ENCODE results near the gene MYO9A.

The MYO9A gene, protein sequence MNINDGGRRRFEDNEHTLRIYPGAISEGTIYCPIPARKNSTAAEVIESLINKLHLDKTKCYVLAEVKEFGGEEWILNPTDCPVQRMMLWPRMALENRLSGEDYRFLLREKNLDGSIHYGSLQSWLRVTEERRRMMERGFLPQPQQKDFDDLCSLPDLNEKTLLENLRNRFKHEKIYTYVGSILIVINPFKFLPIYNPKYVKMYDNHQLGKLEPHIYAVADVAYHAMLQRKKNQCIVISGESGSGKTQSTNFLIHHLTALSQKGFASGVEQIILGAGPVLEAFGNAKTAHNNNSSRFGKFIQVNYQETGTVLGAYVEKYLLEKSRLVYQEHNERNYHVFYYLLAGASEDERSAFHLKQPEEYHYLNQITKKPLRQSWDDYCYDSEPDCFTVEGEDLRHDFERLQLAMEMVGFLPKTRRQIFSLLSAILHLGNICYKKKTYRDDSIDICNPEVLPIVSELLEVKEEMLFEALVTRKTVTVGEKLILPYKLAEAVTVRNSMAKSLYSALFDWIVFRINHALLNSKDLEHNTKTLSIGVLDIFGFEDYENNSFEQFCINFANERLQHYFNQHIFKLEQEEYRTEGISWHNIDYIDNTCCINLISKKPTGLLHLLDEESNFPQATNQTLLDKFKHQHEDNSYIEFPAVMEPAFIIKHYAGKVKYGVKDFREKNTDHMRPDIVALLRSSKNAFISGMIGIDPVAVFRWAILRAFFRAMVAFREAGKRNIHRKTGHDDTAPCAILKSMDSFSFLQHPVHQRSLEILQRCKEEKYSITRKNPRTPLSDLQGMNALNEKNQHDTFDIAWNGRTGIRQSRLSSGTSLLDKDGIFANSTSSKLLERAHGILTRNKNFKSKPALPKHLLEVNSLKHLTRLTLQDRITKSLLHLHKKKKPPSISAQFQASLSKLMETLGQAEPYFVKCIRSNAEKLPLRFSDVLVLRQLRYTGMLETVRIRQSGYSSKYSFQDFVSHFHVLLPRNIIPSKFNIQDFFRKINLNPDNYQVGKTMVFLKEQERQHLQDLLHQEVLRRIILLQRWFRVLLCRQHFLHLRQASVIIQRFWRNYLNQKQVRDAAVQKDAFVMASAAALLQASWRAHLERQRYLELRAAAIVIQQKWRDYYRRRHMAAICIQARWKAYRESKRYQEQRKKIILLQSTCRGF (N-terminal part only)

DNA sequence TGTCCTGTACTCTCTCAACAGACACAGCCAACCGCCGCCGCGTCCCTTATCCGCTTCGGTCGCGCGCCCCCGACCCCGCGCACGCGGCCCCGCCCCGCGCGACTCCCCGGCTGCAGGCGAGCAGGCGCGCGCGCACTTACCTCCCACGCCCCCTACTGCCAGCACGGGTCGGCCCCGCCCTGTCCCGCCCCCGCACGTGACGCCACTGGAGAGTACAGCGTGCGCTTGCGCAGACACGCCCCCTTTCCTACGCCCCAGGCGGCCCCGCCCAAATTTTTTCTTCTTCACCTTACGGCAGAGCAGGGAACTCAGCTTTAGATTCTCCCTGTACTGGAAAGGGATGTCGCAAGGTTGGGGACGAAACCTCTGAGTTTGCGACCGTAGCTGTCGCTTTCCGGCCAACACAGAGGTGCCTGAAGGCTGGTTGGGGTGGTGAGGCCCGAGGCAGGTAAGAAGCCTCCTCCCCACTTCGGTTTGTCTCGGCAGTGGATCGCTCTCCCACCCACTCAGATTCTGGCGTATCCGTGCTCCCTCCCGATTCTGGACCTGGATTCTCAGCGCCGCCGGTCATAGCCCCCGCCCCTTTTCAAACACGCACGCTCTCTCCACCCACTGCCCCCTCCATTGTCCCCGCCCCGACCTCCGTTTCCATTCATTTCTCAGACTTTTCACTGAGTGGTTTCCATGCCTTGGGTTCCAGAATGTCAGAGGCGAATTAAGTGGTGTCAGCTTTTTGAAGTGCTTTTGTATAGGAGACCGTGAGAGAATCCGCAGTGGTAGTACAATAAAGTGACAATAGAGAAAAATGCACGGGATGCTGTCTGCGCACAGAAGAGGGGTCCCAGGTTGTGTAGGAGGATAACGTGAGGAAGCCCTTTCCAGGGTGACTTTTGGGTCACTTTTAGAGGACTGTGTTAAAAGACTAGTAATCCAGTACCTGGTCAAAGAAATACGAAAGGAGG is at the start of gene MYO9A, which contains the start of gene SENP8:
Gene MYO9A (minus strand): TSS at position 134 of the 962 bp plus-strand sequence. CDS start 71,587 bp downstream, outside the sequence.
Gene SENP8 (plus strand): TSS at position 387 of the 962 bp plus-strand sequence. CDS start 21,221 bp downstream, outside the sequence.
- DNase-seq, result peak; percentile 98 to 99

- no peak for DNase-seq
These were observed 49.5 kb upstream of the MYO9A start for GRCh38 chr15:72167445-72167844.

DNA sequence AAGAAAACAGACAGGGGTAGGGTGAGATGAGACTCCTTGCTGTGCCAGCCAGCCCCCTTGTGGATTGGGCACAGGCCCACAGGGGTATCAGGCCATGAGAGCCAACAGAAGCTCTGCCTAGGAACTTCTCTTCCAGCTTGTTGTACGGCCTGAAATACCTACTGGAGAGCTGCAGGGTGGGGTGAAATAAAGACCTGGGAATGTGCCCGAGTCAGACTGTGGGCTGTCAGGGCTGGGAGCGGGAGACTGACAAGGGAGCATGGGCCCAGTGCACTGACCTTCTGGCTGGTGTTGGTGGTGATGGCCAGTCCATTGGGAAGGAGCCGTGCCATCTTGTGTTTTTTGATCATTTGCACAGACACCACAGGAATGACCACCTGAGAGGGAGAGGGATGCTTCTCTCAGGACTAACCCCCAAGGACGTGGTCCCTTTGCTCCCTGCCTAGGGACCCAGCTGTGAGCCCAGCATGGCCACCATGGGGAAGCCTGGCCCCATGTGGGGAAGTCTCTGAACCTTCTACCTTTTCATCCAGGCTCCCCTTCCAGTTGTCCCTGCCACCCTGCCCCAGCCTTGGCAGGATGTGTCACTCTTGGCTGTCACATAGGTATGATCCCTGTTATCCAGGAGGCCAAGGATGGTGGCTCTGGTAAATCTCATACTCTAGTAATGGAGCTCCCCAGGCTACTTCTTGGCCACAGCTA is 48.9 kb upstream of the MYO9A start:
- DNase-seq, result no peak

DNA sequence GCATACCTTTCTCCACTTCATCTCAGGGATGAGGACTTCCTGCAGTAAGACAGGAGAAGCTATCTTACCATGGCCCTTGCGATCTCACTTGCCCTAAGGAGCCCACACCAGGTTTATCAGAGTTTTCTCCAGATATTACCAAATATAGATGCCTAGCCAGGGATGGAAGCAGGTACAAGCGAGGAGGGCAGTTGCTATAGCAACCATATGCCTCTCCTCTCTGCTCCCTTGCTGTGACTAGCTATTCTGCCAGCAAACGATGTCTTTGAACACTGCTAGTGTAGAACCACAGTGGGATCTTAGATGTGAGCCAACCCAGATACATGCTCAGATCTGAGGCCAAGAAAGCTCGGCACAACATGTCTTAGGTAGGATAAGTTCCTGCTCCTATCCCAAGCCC is 45.8 kb upstream of the MYO9A start:
- no peak for DNase-seq

- no peak for DNase-seq
These were observed 44.6 kb upstream of the MYO9A start for GRCh38 chr15:72162569-72162968.

DNA sequence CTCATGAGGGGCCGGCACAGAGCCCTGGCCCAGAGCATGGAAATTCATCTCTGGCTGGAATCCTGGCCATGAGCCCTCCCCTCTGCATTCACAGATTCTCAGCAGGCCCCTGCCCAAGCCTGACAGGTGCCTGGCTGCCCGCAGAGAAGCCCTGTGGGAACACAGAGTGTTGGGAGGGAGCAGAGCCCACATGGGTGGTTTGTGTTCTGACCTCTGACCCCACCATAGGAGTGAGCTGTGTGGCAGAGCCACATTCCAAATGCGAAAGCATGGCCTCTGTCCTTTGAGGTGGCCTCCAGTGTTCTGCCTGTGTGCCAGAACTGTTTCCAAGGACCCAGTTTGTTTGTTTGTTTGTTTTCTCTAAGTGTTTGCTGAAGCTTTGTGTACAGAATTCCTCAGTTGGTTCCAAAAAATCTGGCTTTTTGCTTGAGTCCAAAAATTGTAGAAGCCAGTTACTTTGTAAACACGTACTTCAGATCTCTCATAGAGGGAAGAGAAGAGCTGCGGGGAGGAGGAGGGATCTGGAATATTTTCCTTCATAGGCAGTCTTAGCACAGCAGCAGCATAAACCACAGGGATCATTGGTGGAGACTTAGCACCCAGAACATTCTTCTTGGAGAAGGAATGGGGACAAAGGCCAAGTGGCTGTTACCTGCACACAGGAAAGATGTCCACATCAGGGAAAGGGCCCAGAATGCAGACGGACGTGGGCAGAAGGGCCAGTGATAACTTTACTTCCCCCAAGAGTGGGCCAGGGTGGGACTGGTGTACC is 43.6 kb upstream of the MYO9A start:
- DNase-seq, result no peak

DNA sequence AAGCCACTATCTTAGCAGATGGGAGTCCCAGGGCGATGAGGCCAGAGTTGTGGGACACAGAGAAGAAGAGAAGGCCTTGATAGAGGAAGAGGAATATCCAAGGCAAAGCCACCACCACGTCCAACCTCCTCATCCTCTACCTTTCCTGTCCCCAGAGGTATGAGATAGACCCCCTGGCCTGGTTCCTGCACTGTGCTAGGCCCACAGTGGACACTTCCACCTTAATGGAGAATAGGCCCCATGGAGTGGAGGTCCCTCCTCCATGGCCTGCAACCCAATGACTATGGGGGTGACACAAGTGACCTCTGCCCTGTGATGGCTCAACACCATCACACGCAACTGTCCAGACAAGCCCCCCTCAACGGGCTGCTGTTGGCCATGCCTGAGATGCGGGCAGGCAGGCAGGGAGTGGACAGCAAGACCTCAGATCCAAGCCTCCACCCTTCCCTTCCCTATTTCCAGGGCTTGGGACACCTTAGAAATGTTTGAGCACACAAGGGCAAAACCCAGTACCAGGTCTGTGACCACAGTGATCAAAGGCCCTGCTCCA is 42.8 kb upstream of the MYO9A start:
- no peak for DNase-seq

GRCh38 chr15:72156928-72157327 is 39.0 kb upstream of the MYO9A start:
- DNase-seq, result no peak

DNA sequence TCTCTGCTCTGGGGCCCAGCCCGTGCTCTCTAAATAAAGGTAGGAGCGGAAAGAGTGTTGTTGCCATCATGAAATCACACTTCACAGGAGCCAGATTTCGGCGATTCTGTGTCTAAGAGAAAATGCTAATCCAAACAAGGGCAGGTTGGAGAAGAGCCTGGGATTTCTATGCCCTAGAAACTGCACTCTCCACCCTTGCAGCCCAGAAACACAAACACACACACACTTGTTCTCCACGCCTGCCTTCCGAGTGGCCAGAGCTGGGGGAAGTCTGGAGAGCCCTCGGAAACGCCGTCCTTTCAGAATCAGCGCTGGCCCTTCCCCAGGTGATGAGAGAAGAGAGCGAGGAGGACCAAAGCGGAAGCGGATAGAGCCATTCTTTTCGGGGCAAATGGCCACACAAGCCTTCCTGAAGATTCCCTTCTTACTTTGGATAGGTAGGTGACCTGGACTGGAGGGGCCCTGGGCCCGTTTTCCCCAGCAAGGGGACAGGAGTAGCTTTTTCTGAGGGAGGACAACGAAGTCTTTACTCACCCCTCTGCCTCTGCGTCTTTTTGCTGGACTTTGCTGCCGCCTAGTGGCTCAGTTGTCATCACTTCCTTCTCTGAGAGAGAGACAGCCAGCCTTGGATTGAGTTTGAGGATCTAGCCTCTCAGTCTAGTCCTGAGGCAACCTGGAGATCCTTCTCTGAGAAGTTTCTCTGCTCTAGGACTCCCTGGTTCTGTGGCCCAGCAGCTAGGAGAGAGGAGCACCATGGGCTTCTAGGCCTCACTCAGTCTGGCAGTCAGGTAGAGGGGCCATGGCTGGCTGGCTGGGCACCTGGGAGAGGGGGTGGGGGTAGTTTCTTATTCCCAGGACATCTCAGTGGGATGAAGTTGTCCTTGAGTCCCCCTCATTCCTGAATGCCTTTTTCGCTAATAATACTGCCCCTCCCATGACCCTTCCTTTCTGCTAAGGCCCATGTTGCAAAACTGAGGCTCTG is 38.0 kb upstream of the MYO9A start:
- DNase-seq, result peak; percentile 87 to 90

DNA sequence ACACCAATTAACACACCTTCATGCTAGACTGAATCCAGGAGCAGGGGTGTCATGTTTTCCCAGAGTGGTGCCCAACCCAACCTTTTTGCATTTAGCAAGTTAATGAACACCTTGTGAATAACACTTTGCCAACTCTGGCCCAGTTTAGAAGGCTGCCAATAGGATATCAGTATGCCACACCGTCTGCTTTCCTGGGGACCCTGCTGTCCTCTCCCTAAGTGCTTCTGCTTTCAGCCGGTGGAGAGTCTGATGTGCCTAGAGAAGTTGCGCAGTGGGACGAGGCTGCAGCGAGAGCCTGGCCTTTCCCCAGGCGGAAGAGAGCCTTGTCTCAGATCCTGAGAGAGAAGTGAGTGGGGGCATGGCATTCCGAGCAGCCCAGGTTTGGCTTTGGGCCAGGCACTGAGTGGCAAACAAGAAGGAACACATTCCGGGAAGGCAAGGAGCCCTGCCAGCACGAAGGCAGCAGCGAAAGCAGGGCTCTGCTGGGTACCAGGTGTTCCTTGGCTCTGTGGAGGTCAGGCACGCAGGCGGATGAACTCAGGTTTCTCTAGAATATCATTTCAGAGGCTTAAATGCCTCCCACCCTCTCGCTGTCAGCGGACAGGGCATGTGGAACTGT is 37.2 kb upstream of the MYO9A start:
- DNase-seq, result no peak

DNA sequence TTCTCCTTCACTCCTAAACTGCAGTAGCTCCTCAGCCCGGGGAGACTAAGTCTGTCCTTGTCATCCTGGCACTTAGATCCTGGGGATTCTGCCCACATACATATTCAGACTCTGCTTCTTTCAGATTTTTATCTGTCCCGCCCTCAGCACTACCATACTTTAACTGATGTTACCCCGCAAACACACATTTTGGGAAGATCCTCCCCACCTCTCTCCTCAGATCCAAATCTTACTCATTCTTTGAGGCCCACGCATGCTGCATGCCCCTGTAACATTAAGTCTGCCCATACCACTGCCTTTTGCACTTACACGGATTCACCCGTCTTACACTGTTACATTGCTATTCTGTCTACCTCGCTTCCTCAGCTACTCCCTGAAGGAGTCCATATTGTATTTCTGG is 36.4 kb upstream of the MYO9A start:
- DNase-seq, result no peak

DNA sequence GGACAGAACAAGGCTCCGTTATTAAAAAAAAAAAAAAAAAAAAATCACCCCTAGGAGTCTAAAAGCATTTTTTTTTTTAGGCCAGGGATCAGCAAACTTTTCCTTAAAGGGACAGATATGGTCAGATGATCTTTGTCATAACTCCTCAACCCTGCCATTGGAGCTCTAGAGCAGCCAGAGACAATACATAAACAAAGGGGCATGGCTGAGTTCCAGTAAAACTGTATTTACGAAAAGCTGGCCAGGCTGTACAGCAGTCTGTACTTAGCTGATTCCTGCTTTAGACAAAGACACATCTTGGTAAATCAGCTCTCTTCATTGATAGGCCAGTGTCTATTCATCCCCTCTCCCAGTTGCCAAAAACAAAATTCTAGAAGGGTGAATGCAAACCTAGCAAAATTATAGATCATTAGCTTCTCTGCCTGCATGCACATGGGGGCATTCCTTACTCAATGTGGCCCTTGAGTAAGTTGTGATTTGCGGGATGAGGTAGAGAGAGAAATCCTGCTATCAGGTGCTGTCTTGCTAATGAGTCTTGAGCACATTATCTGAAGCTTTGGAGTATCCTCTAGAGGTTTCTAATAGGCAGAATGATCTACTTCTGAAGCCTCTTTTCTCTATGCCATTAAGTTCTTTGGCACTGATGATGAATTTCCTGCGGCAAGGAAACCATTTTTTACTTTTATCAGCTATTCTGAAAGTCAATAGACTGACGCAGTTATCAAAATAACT is 35.5 kb upstream of the MYO9A start:
- DNase-seq, result no peak

- DNase-seq, result no peak
These were observed 29.5 kb upstream of the MYO9A start for GRCh38 chr15:72147418-72147817.

GRCh38 chr15:72146934-72147333 is 29.0 kb upstream of the MYO9A start:
- DNase-seq, result no peak

- DNase-seq, result no peak
These were observed 28.3 kb upstream of the MYO9A start for GRCh38 chr15:72146221-72146620.

- DNase-seq, result no peak
These were observed 23.5 kb upstream of the MYO9A start for GRCh38 chr15:72141171-72142084.

DNA sequence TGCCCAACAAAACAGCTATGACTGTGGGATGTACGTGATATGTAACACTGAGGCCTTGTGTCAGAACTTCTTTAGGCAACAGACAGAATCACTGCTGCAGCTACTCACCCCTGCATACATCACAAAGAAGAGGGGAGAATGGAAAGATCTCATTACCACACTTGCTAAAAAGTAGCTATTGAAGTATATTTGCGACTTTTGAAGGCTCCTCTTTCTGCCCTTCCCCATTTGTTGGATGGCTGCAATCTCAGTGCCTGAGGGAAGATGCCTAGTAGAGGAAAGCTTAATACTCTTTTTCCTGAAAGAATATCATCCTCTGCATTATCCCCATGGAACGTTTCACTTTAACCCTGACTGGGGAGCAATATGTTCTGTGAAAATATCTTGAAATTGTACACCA is 22.1 kb upstream of the MYO9A start:
- DNase-seq, result no peak
